Fibroblast of lung (primary cell): ENCODE measurements around the gene ACVR1B. TPM values are rescaled to one million over a fixed set of nuclear protein-coding genes. Genes with fewer than 3 reads are reported as not detected.

Source experiments
- DNase-seq, 2 donors: peaks; one replicate each; pipeline versions ENCODE4 v3.0.0 to v3.0.0-alpha.2; 2010; ENCODE audit warnings: low read depth in 2 of 2
- H2AFZ ChIP-seq: 2 replicates; pipeline ENCODE4 v1.5.1; 2012; ENCODE audit warnings: low read length, control low read depth, inconsistent platforms
- H3K27ac ChIP-seq: 2 replicates; pipeline ENCODE4 v1.5.1; 2011; ENCODE audit warnings: low read length, control low read depth; ENCODE audit not compliant: insufficient read depth
- H3K27me3 ChIP-seq: 2 replicates; pipeline ENCODE4 v1.5.1; 2011; ENCODE audit warnings: mild to moderate bottlenecking, low read length; ENCODE audit not compliant: control insufficient read depth, insufficient read depth
- H3K36me3 ChIP-seq: 2 replicates; pipeline ENCODE4 v1.5.1; 2011; ENCODE audit warnings: low read length; ENCODE audit not compliant: control insufficient read depth, insufficient read depth
- H3K4me1 ChIP-seq: 2 replicates; pipeline ENCODE4 v1.5.1; 2011; ENCODE audit warnings: low read length; ENCODE audit not compliant: control insufficient read depth, insufficient read depth; ENCODE audit errors: extremely low read depth
- H3K4me2 ChIP-seq: 2 replicates; pipeline ENCODE4 v1.5.1; 2011; ENCODE audit warnings: low read length, control low read depth; ENCODE audit not compliant: insufficient read depth; ENCODE audit errors: extremely low read depth
- H3K4me3 ChIP-seq, 4 experiments: fragments of 200-600 bp in 1 of 4; sonication (generic) in 1 of 4; replicated peaks in 1 of 4; 2 replicates each; pipeline ENCODE4 v1.5.1; 2011 to 2016; ENCODE audit warnings: low read length in 4 of 4, low read depth in 3 of 4, mild to moderate bottlenecking in 3 of 4, control low read depth in 2 of 4, inconsistent platforms in 1 of 4, mixed read lengths in 1 of 4; ENCODE audit not compliant: insufficient read depth in 1 of 4; ENCODE audit errors: control extremely low read depth in 1 of 4
- H3K79me2 ChIP-seq: 2 replicates; pipeline ENCODE4 v1.5.1; 2012; ENCODE audit warnings: mild to moderate bottlenecking, low read length, inconsistent platforms; ENCODE audit not compliant: control insufficient read depth, insufficient read depth
- H3K9ac ChIP-seq: 2 replicates; pipeline ENCODE4 v1.5.1; 2011; ENCODE audit warnings: mild to moderate bottlenecking, low read length, control low read depth; ENCODE audit not compliant: insufficient read depth
- H3K9me3 ChIP-seq: 2 replicates; pipeline ENCODE4 v1.5.1; 2012; ENCODE audit warnings: low read depth, low read length; ENCODE audit not compliant: control insufficient read depth, insufficient read depth
- H4K20me1 ChIP-seq: 2 replicates; pipeline ENCODE4 v1.5.1; 2011; ENCODE audit warnings: low read length; ENCODE audit not compliant: control insufficient read depth, insufficient read depth; ENCODE audit errors: extremely low read depth
- CTCF ChIP-seq, 2 donors: IDR thresholded peaks in 1 of 2; conservative IDR thresholded peaks in 1 of 2; 1 replicate in 1 of 2; 2 replicates in 1 of 2; pipeline ENCODE4 v1.5.1; 2011 to 2012; ENCODE audit warnings: low read length in 2 of 2, control low read depth in 1 of 2, inconsistent platforms in 1 of 2, low read depth in 1 of 2, mild to moderate bottlenecking in 1 of 2
- EZH2 ChIP-seq: IDR thresholded peaks from 2 replicates; pipeline ENCODE4 v1.5.1; 2012; ENCODE audit warnings: low read length, control low read depth, mild to moderate bottlenecking; ENCODE audit errors: missing control alignments
- polyA plus RNA-seq, 2 donors: library from polyadenylated mRNA; depleted of rRNA in 1 of 2; stranded (reverse) in 1 of 2; unstranded in 1 of 2; fragments of >200 nt; gene quantifications; 2 replicates each; pipeline ENCODE4 v1.2.1, GENCODE V29; 2011 to 2012; ENCODE audit warnings: missing spikeins in 1 of 2
- total RNA-seq: library from RNA; depleted of rRNA; stranded (reverse); fragments of >200 nt; gene quantifications from 2 replicates; pipeline ENCODE4 v1.2.1, GENCODE V29; 2014

The ACVR1B gene
- total and polyA plus RNA-seq, 2 donors (not counting 1 experiment from before 2014, with no cell fraction given) = 12.4 to 13.6 TPM

- no peak overlapping the region for H3K4me2 ChIP-seq
- H3K4me3 ChIP-seq = no peak overlapping the region
- no peak overlapping the region for H2AFZ ChIP-seq
- H3K36me3 ChIP-seq = no peaks in the 10 kb centered on the region
- H3K27me3 ChIP-seq = no peaks in the 10 kb centered on the region
- no peak overlapping the region for H3K27ac ChIP-seq
- no peak for DNase-seq
- TF ChIP-seq EZH2 = no peak
- TF ChIP-seq CTCF (conservative IDR thresholded peaks at IDR 0.05 in 1 of 2, IDR thresholded peaks at IDR 0.05 in 1 of 2; ENCODE audit: low read depth in 1 of 2, low read length in 2 of 2) = no peak
- no peaks in the 10 kb centered on the region for H4K20me1 ChIP-seq
- H3K9ac ChIP-seq = no peak overlapping the region
- no peaks in the 10 kb centered on the region for H3K4me1 ChIP-seq
- H3K79me2 ChIP-seq = peaks cover 5% of the 10 kb centered on the region
- H3K9me3 ChIP-seq = no peaks in the 10 kb centered on the region
Measured at GRCh38 chr12:51961834-51962233, 10.3 kb downstream of the ACVR1B start.

- peaks cover 3% of the 10 kb centered on the region for H3K79me2 ChIP-seq
Measured at GRCh38 chr12:51962737-51963136, 11.2 kb downstream of the ACVR1B start.

GRCh38 chr12:51963477-51963876 lies 12.0 kb downstream of the ACVR1B start:
- no peaks in the 10 kb centered on the region for H3K4me1 ChIP-seq
- no peaks in the 10 kb centered on the region for H3K36me3 ChIP-seq
- no peak overlapping the region for H3K4me3 ChIP-seq
- peaks cover 5% of the 10 kb centered on the region for H3K79me2 ChIP-seq
- H3K9me3 ChIP-seq = no peaks in the 10 kb centered on the region
- no peaks in the 10 kb centered on the region for H4K20me1 ChIP-seq
- H2AFZ ChIP-seq = no peak overlapping the region
- DNase-seq = no peak
- no peak overlapping the region for H3K4me2 ChIP-seq
- H3K27ac ChIP-seq = no peak overlapping the region
- no peaks in the 10 kb centered on the region for H3K27me3 ChIP-seq
- H3K9ac ChIP-seq = no peak overlapping the region
- TF ChIP-seq CTCF (conservative IDR thresholded peaks at IDR 0.05 in 1 of 2, IDR thresholded peaks at IDR 0.05 in 1 of 2; ENCODE audit: low read depth in 1 of 2, low read length in 2 of 2) = no peak
- TF ChIP-seq EZH2 = no peak

More at GRCh38 chr12:51962737-51963136, 11.2 kb downstream of the ACVR1B start:
- no peaks in the 10 kb centered on the region for H3K9me3 ChIP-seq
- no peak overlapping the region for H3K4me2 ChIP-seq
- no peak overlapping the region for H2AFZ ChIP-seq
- H4K20me1 ChIP-seq = no peaks in the 10 kb centered on the region
- H3K27me3 ChIP-seq = no peaks in the 10 kb centered on the region
- no peak overlapping the region for H3K9ac ChIP-seq
- no peak overlapping the region for H3K27ac ChIP-seq
- H3K36me3 ChIP-seq = no peaks in the 10 kb centered on the region
- DNase-seq = no peak
- no peak overlapping the region for H3K4me3 ChIP-seq
- H3K4me1 ChIP-seq = no peaks in the 10 kb centered on the region
- TF ChIP-seq EZH2 (no peak), CTCF (conservative IDR thresholded peaks at IDR 0.05 in 1 of 2, IDR thresholded peaks at IDR 0.05 in 1 of 2; ENCODE audit: low read depth in 1 of 2, low read length in 2 of 2) (no peak)
